GM23248 (cell line): Measurements from ENCODE around the gene KCTD1. TPM values are rescaled to one million over a fixed set of nuclear protein-coding genes. Genes with fewer than 3 reads are reported as not detected.

Experiments used
- DNase-seq: peaks from one replicate; pipeline ENCODE4 v3.0.0-alpha.2; 2015
- H2AFZ ChIP-seq: fragments of 200-600 bp; sonication (generic); 2 replicates; pipeline ENCODE4 v1.6.1; 2016; ENCODE audit warnings: antibody characterized with exemption
- H3F3A ChIP-seq: fragments of 200-600 bp; sonication (generic); 2 replicates; pipeline ENCODE4 v1.6.1; 2016; ENCODE audit warnings: mild to moderate bottlenecking, antibody characterized with exemption, mixed run types; ENCODE audit not compliant: insufficient read depth
- H3K27ac ChIP-seq: fragments of 200-600 bp; sonication (generic); 2 replicates; pipeline ENCODE4 v1.5.1; 2016; ENCODE audit warnings: mild to moderate bottlenecking
- H3K27me3 ChIP-seq: fragments of 200-600 bp; sonication (generic); replicated peaks from 2 replicates; pipeline ENCODE4 v1.6.1; 2016; ENCODE audit warnings: mild to moderate bottlenecking; ENCODE audit not compliant: insufficient read depth
- H3K36me3 ChIP-seq: fragments of 200-600 bp; sonication (generic); 2 replicates; pipeline ENCODE4 v1.6.1; 2016; ENCODE audit warnings: low read depth, mild to moderate bottlenecking
- H3K4me1 ChIP-seq: fragments of 200-600 bp; sonication (generic); 2 replicates; pipeline ENCODE4 v1.6.1; 2016; ENCODE audit warnings: mild to moderate bottlenecking; ENCODE audit not compliant: insufficient read depth
- H3K4me2 ChIP-seq: fragments of 200-600 bp; sonication (generic); one replicate; pipeline ENCODE4 v1.6.1; 2016; ENCODE audit warnings: mild to moderate bottlenecking; ENCODE audit not compliant: unreplicated experiment
- H3K4me3 ChIP-seq: fragments of 200-600 bp; sonication (generic); 2 replicates; pipeline ENCODE4 v1.5.1; 2016; ENCODE audit warnings: mild to moderate bottlenecking
- H3K79me2 ChIP-seq: fragments of 200-600 bp; sonication (generic); 2 replicates; pipeline ENCODE4 v1.6.1; 2016; ENCODE audit warnings: mild to moderate bottlenecking; ENCODE audit not compliant: insufficient read depth
- H3K9ac ChIP-seq: fragments of 200-600 bp; sonication (generic); 2 replicates; pipeline ENCODE4 v1.6.1; 2016; ENCODE audit warnings: mild to moderate bottlenecking
- H3K9me2 ChIP-seq: fragments of 200-600 bp; sonication (generic); 2 replicates; pipeline ENCODE4 v1.6.1; 2016; ENCODE audit warnings: mixed run types, mild to moderate bottlenecking, moderate library complexity; ENCODE audit not compliant: insufficient read depth
- H3K9me3 ChIP-seq: fragments of 200-600 bp; sonication (generic); one replicate; pipeline ENCODE4 v1.6.1; 2017; ENCODE audit warnings: low read depth
- H4K20me1 ChIP-seq: fragments of 200-600 bp; sonication (generic); 2 replicates; pipeline ENCODE4 v1.6.0; 2016; ENCODE audit not compliant: insufficient read depth
- EZH2 ChIP-seq: fragments of 200-600 bp; sonication (generic); IDR thresholded peaks from 2 replicates; pipeline ENCODE4 v1.6.1; 2018; ENCODE audit warnings: antibody characterized with exemption, mild to moderate bottlenecking; ENCODE audit not compliant: insufficient read depth, poor library complexity, severe bottlenecking
- EZH2phosphoT487 ChIP-seq: fragments of 200-600 bp; sonication (generic); IDR thresholded peaks from 2 replicates; pipeline ENCODE4 v1.6.1; 2018; ENCODE audit warnings: antibody characterized with exemption, moderate library complexity, mild to moderate bottlenecking, low read depth; ENCODE audit not compliant: insufficient read depth
- WGBS, 2 experiments: methylation state at CpG; one replicate each; pipeline ENCODE4 v1.1.6; 2015 to 2017; ENCODE audit warnings: low lambda C conversion rate in 2 of 2, low coverage in 1 of 2; ENCODE audit errors: missing lambda C conversion rate in 2 of 2; 5-methylcytosine and 5-hydroxymethylcytosine counted together
- in situ Hi-C: fragments of 300-500 bp; cut with MboI; formaldehyde crosslinking; loops from 2 replicates; pipeline ENCODE4 v1.15.0; 2020
- polyA plus RNA-seq: library from polyadenylated mRNA; unstranded; fragments of >200 nt; fragmentation: Nextera tagmentation; extraction: Ambion mirVana; gene quantifications from 2 replicates; pipeline ENCODE4 v1.2.1, GENCODE V29; 2016
- total RNA-seq: library from RNA; depleted of rRNA; stranded (reverse); fragments of >200 nt; shearing (Covaris generic); gene quantifications from 2 replicates; pipeline ENCODE4 v1.2.3, GENCODE V29; 2014

KCTD1 gene
- total and polyA plus RNA-seq, 2 experiments from 2014 or later, result 5.7 to 17.9 TPM

DNA sequence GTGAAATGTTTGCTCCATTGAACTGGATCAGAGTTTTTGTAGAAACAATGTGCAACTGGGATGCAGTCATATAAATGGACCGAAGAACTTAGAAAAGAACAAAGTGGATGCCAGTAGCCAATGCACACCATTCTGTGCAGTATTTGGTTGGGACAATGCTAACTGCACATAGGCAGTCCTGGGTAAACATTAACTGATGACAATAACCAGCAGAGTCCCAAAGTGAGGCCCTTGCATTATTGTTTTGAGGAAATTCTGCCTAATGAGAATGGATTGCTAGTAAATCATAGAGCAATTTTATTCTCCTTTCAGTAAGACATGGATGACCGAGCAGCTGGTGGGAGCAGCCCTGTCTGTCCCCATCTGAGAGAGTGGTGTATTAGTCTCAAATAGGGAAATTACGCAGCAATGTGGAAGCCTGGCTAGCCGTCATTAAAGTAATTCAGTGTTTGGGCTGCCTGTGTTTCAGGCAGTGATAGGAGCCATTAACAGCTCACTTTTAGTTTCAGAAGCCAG is 94.9 kb downstream of the KCTD1 start:
- Histone ChIP-seq H3K4me2 (no peak overlapping the region), H3K79me2 (no peaks in the 10 kb centered on the region), H3K9me2 (no peaks in the 10 kb centered on the region), H2AFZ (no peak overlapping the region), H3K9me3 (no peaks in the 10 kb centered on the region), H3F3A (no peaks in the 10 kb centered on the region), H3K9ac (no peak overlapping the region), H3K4me3 (no peak overlapping the region), H3K36me3 (peaks cover 7% of the 10 kb centered on the region; the same call in 1 of the 2 replicates), H3K27ac (no peak overlapping the region), H3K4me1 (peaks cover 3% of the 10 kb centered on the region), H4K20me1 (no peaks in the 10 kb centered on the region), H3K27me3 (no peaks in the 10 kb centered on the region)
- WGBS, 2 experiments, result 92 to 94% methylated on average over 4 of the region's 4 CpGs
- DNase-seq, result no peak
- no peak for TF ChIP-seq EZH2
- in situ Hi-C loops, result no loop called here

GRCh38 chr18:26450989-26451682 is 97.2 kb downstream of the KCTD1 start:
- Histone ChIP-seq H2AFZ (no peak overlapping the region), H3K9me2 (no peaks in the 10 kb centered on the region), H3K4me3 (no peak overlapping the region), H4K20me1 (no peaks in the 10 kb centered on the region), H3K9ac (no peak overlapping the region), H3K27ac (no peak overlapping the region), H3F3A (no peaks in the 10 kb centered on the region), H3K4me2 (no peak overlapping the region), H3K4me1 (no peaks in the 10 kb centered on the region), H3K79me2 (no peaks in the 10 kb centered on the region), H3K27me3 (no peaks in the 10 kb centered on the region), H3K36me3 (peaks cover 7% of the 10 kb centered on the region; the same call in 1 of the 2 replicates), H3K9me3 (no peaks in the 10 kb centered on the region)
- 85 to 86% methylated on average over 8 of the region's 8 CpGs for WGBS, 2 experiments
- no peak for TF ChIP-seq EZH2
- TF ChIP-seq EZH2phosphoT487, result no peak
- no peak for DNase-seq
- in situ Hi-C loops, result no loop called here

GRCh38 chr18:26448714-26449159 is 99.6 kb downstream of the KCTD1 start:
- H3K4me1 ChIP-seq, result no peaks in the 10 kb centered on the region
- 86 to 90% methylated on average over 8 of the region's 8 CpGs for WGBS, 2 experiments

GRCh38 chr18:26443853-26444252 is 104.5 kb downstream of the KCTD1 start:
- H3K9ac ChIP-seq, result no peak overlapping the region
- in situ Hi-C loops, result no loop called here
- no peak overlapping the region for H2AFZ ChIP-seq
- H3K79me2 ChIP-seq, result no peaks in the 10 kb centered on the region
- no peaks in the 10 kb centered on the region for H3F3A ChIP-seq
- no peaks in the 10 kb centered on the region for H3K36me3 ChIP-seq
- peaks cover 14% of the 10 kb centered on the region for H3K4me1 ChIP-seq
- no peaks in the 10 kb centered on the region for H3K27me3 ChIP-seq
- DNase-seq, result no peak
- no peaks in the 10 kb centered on the region for H3K9me3 ChIP-seq
- no peak for TF ChIP-seq EZH2
- no peak for TF ChIP-seq EZH2phosphoT487
- no peak overlapping the region for H3K4me2 ChIP-seq
- no peaks in the 10 kb centered on the region for H4K20me1 ChIP-seq
- H3K9me2 ChIP-seq, result no peaks in the 10 kb centered on the region
- H3K27ac ChIP-seq, result no peak overlapping the region
- no peak overlapping the region for H3K4me3 ChIP-seq

More at GRCh38 chr18:26448714-26449159, 99.6 kb downstream of the KCTD1 start:
- Histone ChIP-seq H2AFZ (no peak overlapping the region), H3K4me2 (no peak overlapping the region), H3K4me3 (no peak overlapping the region), H4K20me1 (no peaks in the 10 kb centered on the region), H3K36me3 (no peaks in the 10 kb centered on the region), H3K79me2 (no peaks in the 10 kb centered on the region), H3K27me3 (no peaks in the 10 kb centered on the region), H3K9ac (no peak overlapping the region), H3F3A (no peaks in the 10 kb centered on the region), H3K27ac (no peak overlapping the region), H3K9me2 (no peaks in the 10 kb centered on the region), H3K9me3 (no peaks in the 10 kb centered on the region)
- TF ChIP-seq EZH2 (no peak), EZH2phosphoT487 (no peak)
- DNase-seq, result no peak
- in situ Hi-C loops, result no loop called here

- Histone ChIP-seq H4K20me1 (no peaks in the 10 kb centered on the region), H3K9me3 (no peaks in the 10 kb centered on the region), H3K36me3 (no peaks in the 10 kb centered on the region), H2AFZ (peak overlapping the region; percentile 68), H3K4me3 (peak overlapping the region; percentile 18), H3K27ac (no peak overlapping the region), H3K4me2 (peak overlapping the region; percentile 53), H3K79me2 (no peaks in the 10 kb centered on the region), H3K9me2 (no peaks in the 10 kb centered on the region), H3K4me1 (peaks cover 14% of the 10 kb centered on the region), H3K27me3 (no peaks in the 10 kb centered on the region), H3F3A (no peaks in the 10 kb centered on the region), H3K9ac (no peak overlapping the region)
- peak; percentile 33 for DNase-seq
- in situ Hi-C loops, result no loop called here
- 9 to 10% methylated on average over 3 of the region's 3 CpGs for WGBS, 2 experiments
- no peak for TF ChIP-seq EZH2
- TF ChIP-seq EZH2phosphoT487, result no peak
These were observed 106.2 kb downstream of the KCTD1 start for GRCh38 chr18:26442126-26442525.
